Sigmoid colon (tissue), 7 donors: ENCODE measurements around the gene PAPLN. TPM values are rescaled to one million over a fixed set of nuclear protein-coding genes. Genes with fewer than 3 reads are reported as not detected.
"Not testable (repeated sequence)": the region's sequence is repeated elsewhere in the genome, so short reads cannot be mapped to it uniquely, and the experiment has no call there.

Experiments
- DNase-seq: peaks from one replicate; pipeline ENCODE4 v3.0.0-alpha.2; 2019
- H3K27ac ChIP-seq, 4 donors: fragments of 200-600 bp; sonication (generic); one replicate each; pipeline ENCODE4 v1.5.1; 2016 to 2019; ENCODE audit warnings: mild to moderate bottlenecking in 1 of 4
- H3K27me3 ChIP-seq, 3 donors: fragments of 200-600 bp; sonication (generic); one replicate each; pipeline ENCODE4 v1.5.1; 2019; ENCODE audit warnings: mild to moderate bottlenecking in 1 of 3
- H3K36me3 ChIP-seq, 4 donors: fragments of 200-600 bp; sonication (generic); one replicate each; pipeline ENCODE4 v1.5.1; 2016 to 2019
- H3K4me1 ChIP-seq, 4 donors: fragments of 200-600 bp; sonication (generic); one replicate each; pipeline ENCODE4 v1.5.1; 2017 to 2019
- H3K4me3 ChIP-seq, 4 donors: fragments of 200-600 bp; sonication (generic); one replicate each; pipeline ENCODE4 v1.5.1; 2017 to 2019; ENCODE audit warnings: mild to moderate bottlenecking in 2 of 4, moderate library complexity in 1 of 4
- H3K9me3 ChIP-seq, 4 donors: fragments of 200-600 bp in 3 of 4; sonication (generic) in 3 of 4; one replicate each; pipeline versions ENCODE4 v1.5.1 to v1.6.1; 2013 to 2019
- EP300 ChIP-seq, 4 donors: sonication (generic); formaldehyde crosslinking; IDR thresholded peaks; one replicate each; pipeline ENCODE4 v1.6.1; 2017; ENCODE audit warnings: antibody characterized with exemption in 4 of 4
- POLR2A ChIP-seq, 2 donors: fragments of 450-650 bp; IDR thresholded peaks; one replicate each; pipeline ENCODE4 v1.6.1; 2016; ENCODE audit warnings: antibody characterized with exemption in 2 of 2, mild to moderate bottlenecking in 2 of 2, moderate library complexity in 2 of 2
- POLR2AphosphoS5 ChIP-seq, 4 donors: sonication (generic); formaldehyde crosslinking; IDR thresholded peaks; one replicate each; pipeline ENCODE4 v1.6.1; 2017; ENCODE audit warnings: antibody characterized with exemption in 4 of 4
- WGBS, 2 donors: extraction: QIAGEN DNeasy Blood & Tissue Kit; methylation state at CpG; one replicate each; pipeline ENCODE4 v1.1.7; 2013; 5-methylcytosine and 5-hydroxymethylcytosine counted together
- intact Hi-C: fragments of 100-400 bp; cut with DNase I; formaldehyde crosslinking; loops from one replicate; pipeline ENCODE4 v1.15.1; 2023
- polyA plus RNA-seq, 3 donors: library from polyadenylated mRNA; stranded (reverse); fragments of 200-250 nt; gene quantifications; one replicate each; pipeline ENCODE4 v1.2.3, GENCODE V29; 2013
- total RNA-seq, 4 donors: library from RNA; depleted of rRNA; stranded (reverse); fragments of >200 nt; gene quantifications; one replicate each; pipeline ENCODE4 v1.1.0, GENCODE V29; 2016
- TF ChIP-seq, protein P1 (sequence below), 4 experiments: fragments of 450-650 bp in 3 of 4; fragments of 200-600 bp in 1 of 4; IDR thresholded peaks; one replicate each; pipeline ENCODE4 v1.5.1; 2016 to 2019; ENCODE audit warnings: antibody characterized with exemption in 4 of 4, mild to moderate bottlenecking in 3 of 4, moderate library complexity in 2 of 4
- donor health status: healthy with polysubstance abuse.
- donor health status: Bipolar disorder and iron deficiency.
- donor health status: healthy.

PAPLN gene, protein sequence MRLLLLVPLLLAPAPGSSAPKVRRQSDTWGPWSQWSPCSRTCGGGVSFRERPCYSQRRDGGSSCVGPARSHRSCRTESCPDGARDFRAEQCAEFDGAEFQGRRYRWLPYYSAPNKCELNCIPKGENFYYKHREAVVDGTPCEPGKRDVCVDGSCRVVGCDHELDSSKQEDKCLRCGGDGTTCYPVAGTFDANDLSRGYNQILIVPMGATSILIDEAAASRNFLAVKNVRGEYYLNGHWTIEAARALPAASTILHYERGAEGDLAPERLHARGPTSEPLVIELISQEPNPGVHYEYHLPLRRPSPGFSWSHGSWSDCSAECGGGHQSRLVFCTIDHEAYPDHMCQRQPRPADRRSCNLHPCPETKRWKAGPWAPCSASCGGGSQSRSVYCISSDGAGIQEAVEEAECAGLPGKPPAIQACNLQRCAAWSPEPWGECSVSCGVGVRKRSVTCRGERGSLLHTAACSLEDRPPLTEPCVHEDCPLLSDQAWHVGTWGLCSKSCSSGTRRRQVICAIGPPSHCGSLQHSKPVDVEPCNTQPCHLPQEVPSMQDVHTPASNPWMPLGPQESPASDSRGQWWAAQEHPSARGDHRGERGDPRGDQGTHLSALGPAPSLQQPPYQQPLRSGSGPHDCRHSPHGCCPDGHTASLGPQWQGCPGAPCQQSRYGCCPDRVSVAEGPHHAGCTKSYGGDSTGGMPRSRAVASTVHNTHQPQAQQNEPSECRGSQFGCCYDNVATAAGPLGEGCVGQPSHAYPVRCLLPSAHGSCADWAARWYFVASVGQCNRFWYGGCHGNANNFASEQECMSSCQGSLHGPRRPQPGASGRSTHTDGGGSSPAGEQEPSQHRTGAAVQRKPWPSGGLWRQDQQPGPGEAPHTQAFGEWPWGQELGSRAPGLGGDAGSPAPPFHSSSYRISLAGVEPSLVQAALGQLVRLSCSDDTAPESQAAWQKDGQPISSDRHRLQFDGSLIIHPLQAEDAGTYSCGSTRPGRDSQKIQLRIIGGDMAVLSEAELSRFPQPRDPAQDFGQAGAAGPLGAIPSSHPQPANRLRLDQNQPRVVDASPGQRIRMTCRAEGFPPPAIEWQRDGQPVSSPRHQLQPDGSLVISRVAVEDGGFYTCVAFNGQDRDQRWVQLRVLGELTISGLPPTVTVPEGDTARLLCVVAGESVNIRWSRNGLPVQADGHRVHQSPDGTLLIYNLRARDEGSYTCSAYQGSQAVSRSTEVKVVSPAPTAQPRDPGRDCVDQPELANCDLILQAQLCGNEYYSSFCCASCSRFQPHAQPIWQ
- 10 to 100 TPM; 11.8 to 52.1 (median 18.5) TPM for total RNA-seq
- 10 to 100 TPM in 1 of 3 donors, 1 to 10 TPM in 1, under 1 TPM in 1; 0.46 to 13.6 (median 1.2) TPM for polyA plus RNA-seq

DNA sequence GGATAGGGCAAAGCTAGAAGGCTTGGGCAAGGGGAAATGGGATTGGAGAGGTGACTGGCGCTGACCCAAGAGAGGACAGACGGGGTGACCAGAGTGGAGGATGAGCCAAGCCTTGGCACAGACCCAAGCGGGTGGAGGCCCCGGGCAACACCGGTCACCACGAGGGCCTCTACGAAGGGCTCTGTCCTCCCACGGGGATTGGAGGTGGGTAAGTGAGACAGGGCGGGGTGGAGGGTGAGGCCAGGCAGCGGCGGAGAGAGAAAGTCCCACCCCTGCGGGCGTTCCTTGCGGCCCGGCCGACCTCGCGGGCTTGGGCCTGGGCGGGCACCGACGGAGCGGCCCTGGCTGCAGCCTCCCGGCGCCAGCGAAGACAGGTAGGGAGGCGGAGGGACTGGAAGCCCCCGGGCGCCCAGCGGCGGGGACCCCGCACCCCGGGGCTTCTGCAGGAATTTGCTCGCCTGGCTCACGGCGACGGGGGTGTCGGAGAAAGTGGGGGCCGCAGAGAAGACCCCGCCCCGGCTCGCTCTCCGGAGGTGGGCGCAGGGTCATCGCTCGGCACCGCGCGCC is at the start of gene PAPLN:
TSS of gene PAPLN (plus strand) at position 288 of the 567 bp plus-strand sequence. CDS start 2,273 bp downstream, outside the sequence.
- 3 to 4% methylated on average over 48 of the region's 48 CpGs for WGBS, 2 donors
- DNase-seq, result peak; percentile 80

DNA sequence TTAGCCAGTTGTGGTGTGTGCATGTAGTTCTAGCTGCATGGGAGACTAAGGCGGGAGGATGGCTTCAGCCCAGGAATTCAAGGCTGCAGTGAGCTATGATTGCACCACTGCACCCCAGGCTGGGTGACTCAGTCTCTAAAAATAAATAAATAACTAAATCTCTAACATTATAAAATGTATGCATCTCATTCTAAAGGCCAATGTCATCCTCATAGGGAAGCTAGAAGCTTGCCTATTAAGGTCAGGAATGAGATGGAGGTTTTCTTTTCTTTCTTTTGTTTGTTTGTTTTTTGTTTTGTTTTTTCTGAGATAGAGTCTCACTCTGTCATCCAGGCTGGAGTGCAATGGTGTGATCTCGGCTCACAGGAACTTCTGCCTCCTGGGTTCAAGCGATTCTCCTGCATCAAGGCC is 48.8 kb upstream of the PAPLN start:
- 90 to 92% methylated on average over 3 of the region's 3 CpGs for whole genome bisulfite sequencing, 2 donors
- DNase-seq, result no peak
- TF ChIP-seq POLR2AphosphoS5 (IDR thresholded peaks at IDR 0.05), result no peak
- Histone ChIP-seq H3K4me3 (no peak overlapping the region), H3K9me3 (no peaks in the 10 kb centered on the region), H3K27ac (no peak overlapping the region), H3K36me3 (peaks cover 0 to 68% (median 16%) of the 10 kb centered on the region in 4 donors), H3K27me3 (no peaks in the 10 kb centered on the region), H3K4me1 (no peaks in the 10 kb centered on the region)
- intact Hi-C loops, result no loop called here

More for the DNA sequence above, at the start of gene PAPLN:
- Histone ChIP-seq H3K27ac (peak within 1 kb of the TSS; percentile 59 to 82 (median 69)), H3K4me1 (peaks cover 0 to 57% (median 51%) of the 10 kb centered on the region in 4 donors), H3K9me3 (no peaks in the 10 kb centered on the region), H3K27me3 (peaks cover 7 to 35% (median 11%) of the 10 kb centered on the region in 3 donors), H3K36me3 (no peaks in the 10 kb centered on the region), H3K4me3 (peak within 1 kb of the TSS; percentile 46 to 64 (median 56))
- TF ChIP-seq POLR2A (IDR thresholded peaks at IDR 0.05) (no peak), EP300 (IDR thresholded peaks at IDR 0.05) (no peak), POLR2AphosphoS5 (IDR thresholded peaks at IDR 0.05) (no peak)
- TF ChIP-seq, protein P1, sequence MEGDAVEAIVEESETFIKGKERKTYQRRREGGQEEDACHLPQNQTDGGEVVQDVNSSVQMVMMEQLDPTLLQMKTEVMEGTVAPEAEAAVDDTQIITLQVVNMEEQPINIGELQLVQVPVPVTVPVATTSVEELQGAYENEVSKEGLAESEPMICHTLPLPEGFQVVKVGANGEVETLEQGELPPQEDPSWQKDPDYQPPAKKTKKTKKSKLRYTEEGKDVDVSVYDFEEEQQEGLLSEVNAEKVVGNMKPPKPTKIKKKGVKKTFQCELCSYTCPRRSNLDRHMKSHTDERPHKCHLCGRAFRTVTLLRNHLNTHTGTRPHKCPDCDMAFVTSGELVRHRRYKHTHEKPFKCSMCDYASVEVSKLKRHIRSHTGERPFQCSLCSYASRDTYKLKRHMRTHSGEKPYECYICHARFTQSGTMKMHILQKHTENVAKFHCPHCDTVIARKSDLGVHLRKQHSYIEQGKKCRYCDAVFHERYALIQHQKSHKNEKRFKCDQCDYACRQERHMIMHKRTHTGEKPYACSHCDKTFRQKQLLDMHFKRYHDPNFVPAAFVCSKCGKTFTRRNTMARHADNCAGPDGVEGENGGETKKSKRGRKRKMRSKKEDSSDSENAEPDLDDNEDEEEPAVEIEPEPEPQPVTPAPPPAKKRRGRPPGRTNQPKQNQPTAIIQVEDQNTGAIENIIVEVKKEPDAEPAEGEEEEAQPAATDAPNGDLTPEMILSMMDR (IDR thresholded peaks at IDR 0.05), result no peak
- intact Hi-C loops, result no loop called here

DNA sequence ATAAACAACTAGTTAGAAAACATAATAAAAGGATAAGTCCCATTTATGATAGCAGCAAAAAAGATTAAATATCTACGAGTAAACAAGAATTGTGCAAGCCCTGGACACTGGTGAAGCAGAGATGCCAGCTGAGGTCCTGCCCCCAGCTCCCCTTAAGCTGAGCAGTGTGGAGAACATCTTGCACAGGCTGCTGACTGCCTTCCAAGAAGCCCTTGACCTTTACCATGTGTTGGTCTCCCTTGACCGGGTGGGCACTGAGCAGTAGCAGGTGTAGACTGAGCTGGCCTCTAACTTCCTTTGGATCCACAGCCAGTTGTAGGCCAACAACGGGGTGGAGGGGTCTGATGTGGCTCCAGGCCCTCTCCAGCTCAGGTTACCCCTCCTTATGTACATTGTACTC is 47.7 kb upstream of the PAPLN start:
- H3K36me3 ChIP-seq, result peaks cover 9 to 80% (median 24%) of the 10 kb centered on the region in 4 donors

DNA sequence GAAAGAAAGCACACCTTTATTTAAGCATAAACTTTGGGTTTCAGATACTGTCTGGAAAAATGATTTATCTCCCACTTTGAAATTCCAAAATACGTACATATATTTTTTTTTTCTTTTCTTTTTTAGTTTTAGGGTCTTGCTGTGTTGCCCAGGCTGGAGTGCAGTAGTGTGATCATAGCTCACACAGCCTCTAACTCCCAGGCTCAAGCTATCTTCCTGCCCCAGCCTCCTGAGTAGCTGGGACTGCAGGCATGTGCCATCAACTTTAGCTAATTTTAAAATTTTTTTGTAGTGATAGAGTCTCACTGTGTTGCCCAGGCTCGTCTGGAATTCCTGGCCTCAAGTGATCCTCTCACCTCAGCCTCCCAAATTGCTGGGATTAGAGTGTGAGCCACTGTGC is 45.9 kb upstream of the PAPLN start:
- no peaks in the 10 kb centered on the region for H3K27me3 ChIP-seq
- no peak for DNase-seq
- 92 to 94% methylated on average over 2 of the region's 2 CpGs for WGBS, 2 donors
- H3K27ac ChIP-seq, result no peak overlapping the region
- no peaks in the 10 kb centered on the region for H3K9me3 ChIP-seq
- H3K4me3 ChIP-seq, result no peak overlapping the region
- intact Hi-C loops, result no loop called here
- H3K4me1 ChIP-seq, result no peaks in the 10 kb centered on the region
- H3K36me3 ChIP-seq, result peaks cover 20 to 92% (median 32%) of the 10 kb centered on the region in 4 donors
- TF ChIP-seq, protein P1 (IDR thresholded peaks at IDR 0.05), result no peak
- no peak for TF ChIP-seq POLR2A (IDR thresholded peaks at IDR 0.05)
- TF ChIP-seq POLR2AphosphoS5 (IDR thresholded peaks at IDR 0.05), result no peak
- no peak for TF ChIP-seq EP300 (IDR thresholded peaks at IDR 0.05)

More for the DNA sequence above, 47.7 kb upstream of the PAPLN start:
- intact Hi-C loops, result no loop called here
- no peaks in the 10 kb centered on the region for H3K4me1 ChIP-seq
- H3K27ac ChIP-seq, result no peak overlapping the region
- H3K9me3 ChIP-seq, result no peaks in the 10 kb centered on the region
- no peak overlapping the region for H3K4me3 ChIP-seq
- H3K27me3 ChIP-seq, result no peaks in the 10 kb centered on the region
- WGBS, 2 donors, result 70 to 90% methylated on average over 3 of the region's 3 CpGs
- DNase-seq, result no peak
- no peak for TF ChIP-seq POLR2AphosphoS5 (IDR thresholded peaks at IDR 0.05)
- TF ChIP-seq, protein P1 (IDR thresholded peaks at IDR 0.05), result no peak
- TF ChIP-seq POLR2A (IDR thresholded peaks at IDR 0.05), result no peak
- no peak for TF ChIP-seq EP300 (IDR thresholded peaks at IDR 0.05)

DNA sequence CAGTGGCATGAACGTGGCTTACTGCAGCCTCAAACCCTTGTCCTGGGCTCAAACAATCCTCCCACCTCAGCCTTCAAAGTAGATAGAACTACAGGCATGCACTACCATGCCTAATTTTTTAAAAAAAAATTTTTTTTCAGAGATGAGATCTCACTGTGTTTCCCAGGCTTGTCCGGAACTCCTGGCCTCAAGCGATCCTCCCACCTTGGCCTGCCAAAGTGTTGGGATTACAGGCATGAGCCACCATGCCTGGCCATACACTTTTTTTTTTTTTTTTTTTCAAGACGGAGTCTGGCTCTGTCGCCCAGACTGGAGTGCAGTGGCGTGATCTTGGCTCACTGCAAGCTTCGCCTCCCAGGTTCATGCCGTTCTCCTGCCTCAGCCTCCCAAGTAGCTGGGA is 43.0 kb upstream of the PAPLN start:
- H3K27me3 ChIP-seq, intact Hi-C loops, H3K4me3 ChIP-seq, H3K27ac ChIP-seq, H3K9me3 ChIP-seq, DNase-seq, H3K4me1 ChIP-seq: not testable (repeated sequence)
- H3K36me3 ChIP-seq, result peaks cover 20 to 85% (median 33%) of the 10 kb centered on the region in 4 donors
- 97% methylated on average over 8 of the region's 8 CpGs for WGBS, 2 donors
